Brain pericyte (primary cell): ENCODE data around the gene ABCC8.

Source experiments
- DNase-seq: peaks from one replicate; pipeline ENCODE4 v3.0.0-alpha.2; 2012; ENCODE audit warnings: low read depth, low spot score

The ABCC8 gene

DNA sequence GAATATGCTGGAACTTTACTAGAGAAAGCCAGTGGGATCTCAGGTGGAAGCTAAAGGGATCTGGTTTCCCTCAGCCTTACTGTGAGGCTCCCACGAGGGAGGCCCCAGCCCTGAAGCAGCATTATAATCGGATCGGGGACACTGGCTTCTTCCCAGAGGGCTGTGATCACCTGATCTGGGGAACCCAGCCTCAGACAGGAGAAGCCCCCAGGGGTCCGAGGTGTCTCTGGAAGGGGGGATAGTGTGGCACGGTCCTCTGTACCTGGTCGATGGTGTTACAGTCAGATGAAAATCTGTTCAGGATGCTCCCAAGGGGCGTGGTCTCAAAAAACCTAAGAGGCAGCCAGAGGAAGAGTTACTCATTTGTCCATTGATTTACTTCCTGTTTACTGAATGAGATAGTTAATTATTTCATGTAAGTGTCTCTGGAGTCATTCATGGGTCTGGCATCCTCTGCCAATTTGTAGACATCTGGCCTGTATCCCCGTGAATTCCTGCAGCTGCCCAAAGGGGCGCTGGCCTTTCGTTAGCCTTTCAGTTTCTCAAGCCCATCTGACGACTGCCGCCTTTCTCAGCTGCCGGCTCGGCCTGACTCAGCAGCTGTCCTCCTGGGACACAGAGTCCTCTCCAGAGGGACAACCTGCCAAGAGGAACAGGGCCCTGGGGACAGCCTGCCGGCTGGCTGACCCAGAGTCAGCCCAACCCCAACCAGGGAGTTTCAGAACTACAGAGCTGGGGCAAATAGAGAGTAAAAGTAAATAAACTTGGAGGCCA, 71.2 kb downstream of the ABCC8 start:
- no peak for DNase-seq

DNA sequence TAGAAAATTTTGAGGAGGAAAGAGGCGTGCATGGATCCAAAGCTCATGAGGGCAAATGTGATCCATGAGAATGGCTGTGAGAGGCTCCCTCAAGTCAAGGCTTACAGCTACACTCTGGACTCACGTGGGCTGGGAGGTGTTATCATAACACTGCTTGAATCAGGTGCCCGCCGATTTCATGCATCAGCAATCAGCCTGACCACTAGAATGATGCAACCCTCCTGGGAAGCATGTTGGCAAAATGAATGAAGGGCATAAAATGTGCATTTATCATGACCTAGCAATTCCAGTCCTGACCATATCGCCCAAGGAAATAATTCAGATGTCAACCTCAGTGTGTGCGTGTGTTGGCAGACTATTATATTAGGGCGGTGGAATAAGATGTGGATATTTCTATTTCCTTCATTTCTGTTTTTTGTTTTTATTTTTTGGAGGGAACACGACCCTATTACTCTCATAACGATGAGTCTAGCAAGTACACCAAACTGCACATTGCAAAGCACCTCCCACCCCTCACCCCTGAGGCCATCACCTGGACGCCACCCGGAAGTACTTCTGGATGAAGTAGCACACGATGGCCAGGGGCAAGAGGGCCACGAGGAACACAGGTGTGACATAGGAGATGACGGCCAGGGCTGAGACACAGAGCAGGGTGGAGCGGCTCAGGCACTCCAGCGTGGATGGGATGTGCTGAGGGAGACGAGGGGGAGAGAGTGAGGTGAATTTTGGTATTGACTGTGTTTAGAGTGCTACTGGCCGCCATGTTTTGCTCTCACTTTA, 72.5 kb downstream of the ABCC8 start:
- no peak for DNase-seq

DNA sequence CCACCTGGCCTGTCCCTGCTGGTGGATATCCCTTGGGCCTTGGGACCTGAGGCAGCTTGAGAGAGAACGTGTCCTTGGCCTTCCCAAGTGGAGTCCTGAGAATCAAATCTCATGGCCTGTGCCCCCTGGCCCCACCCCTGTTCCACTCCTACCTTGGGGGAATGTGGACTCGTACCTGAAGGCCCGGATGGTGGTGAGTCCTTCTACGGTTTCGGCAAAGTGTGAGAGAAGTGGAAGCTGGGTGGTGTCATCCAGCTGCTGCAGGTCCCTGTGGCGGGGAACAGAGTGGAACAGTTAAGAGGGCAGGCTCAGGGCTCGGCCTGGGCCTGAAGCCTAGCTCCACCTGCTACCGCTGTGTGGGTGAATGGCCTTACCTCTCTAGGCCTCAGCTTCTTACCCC, 74.2 kb downstream of the ABCC8 start:
- DNase-seq = no peak

DNA sequence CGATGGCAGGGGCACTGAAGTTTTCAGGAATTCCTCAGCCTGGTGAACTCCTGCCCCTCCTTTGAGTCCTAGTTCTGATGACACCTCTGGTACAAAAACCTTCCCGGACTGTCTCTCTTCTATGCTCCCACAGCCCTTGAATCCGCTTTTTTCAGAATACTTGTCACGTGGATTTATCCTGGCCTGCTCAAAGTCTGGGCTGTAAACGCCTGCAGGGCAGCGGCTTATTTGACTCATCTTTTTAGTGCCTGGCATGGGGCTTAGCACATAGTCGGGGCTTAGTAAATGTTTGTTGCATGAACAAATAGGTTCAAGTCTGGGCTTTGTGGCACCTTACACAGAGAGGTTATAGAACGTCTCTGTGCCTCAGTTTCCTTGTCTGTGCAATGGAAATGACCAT, 74.8 kb downstream of the ABCC8 start:
- DNase-seq = no peak

DNA sequence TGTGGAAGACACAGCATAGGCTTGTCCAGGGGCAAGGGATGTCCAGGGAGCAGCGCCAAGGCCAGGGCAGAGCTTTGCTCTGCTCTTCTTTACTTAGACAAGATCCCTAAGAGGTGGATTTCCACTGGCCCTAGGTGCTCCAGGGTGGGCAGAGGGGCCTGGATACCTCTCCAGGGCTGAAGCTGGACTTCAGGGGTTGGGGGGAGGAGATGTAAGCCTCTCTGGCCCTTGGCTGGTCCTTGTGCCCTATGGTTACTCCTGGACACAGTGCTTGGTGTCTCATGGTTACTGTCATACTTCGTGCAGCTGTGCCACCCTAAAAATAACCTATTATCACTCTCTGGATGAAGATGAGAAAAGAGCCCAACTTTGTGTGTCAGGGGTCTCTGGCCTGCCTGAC, 75.3 kb downstream of the ABCC8 start:
- DNase-seq = no peak

DNA sequence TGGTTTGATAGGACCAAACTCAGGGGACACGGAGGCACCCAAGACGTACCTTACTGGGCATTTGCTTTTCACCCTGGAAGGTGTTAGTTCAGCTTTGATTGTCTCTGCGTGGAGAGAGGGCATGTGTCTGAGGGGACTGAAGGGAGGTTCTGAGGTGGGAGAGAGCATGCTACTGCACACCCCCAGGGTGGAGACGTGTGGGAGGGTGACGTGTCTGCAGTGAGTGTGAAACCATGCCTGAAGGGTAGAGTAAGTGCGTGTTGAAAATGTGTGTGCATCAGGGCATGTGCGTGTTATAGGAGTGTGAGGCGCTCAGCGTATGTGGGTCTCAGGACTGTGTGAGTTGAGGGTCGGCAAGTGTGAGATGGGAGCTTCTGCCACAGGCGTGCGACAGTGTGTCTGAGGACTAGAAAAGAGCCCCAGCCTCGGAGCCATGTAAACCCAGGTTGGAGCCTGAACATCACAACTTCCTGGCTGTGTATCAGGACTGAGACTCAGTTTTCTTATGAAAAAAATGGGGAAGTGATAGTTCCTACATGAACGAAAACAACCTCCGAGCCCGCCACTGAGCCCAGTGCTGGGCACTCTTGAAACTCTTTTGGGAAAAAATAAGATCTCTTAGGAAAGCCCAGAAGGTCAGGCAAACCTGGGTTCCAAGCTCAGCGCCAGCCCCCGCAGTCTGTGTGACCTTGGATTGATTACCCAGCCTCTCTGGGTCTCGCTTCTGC, 76.4 kb downstream of the ABCC8 start:
- DNase-seq = no peak

DNA sequence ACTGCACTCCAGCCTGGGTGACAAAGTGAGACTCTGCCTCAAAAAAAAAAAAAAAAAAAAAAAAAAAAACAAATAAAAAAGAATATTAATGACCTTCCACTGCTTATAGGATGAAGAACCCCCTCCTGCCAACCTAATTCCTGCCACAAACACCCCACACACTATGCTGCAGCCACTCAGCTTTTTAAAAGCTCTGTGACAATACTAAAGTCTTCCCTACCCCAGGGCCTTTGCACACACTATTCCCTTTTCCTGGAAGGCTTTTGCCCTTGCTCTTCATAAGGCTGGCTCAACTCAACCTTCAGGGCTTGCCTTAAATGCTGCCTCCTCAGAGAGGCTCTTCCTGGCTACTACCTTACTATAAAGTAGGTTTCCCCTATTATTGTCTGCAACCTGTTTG, 77.4 kb downstream of the ABCC8 start:
- no peak for DNase-seq

DNA sequence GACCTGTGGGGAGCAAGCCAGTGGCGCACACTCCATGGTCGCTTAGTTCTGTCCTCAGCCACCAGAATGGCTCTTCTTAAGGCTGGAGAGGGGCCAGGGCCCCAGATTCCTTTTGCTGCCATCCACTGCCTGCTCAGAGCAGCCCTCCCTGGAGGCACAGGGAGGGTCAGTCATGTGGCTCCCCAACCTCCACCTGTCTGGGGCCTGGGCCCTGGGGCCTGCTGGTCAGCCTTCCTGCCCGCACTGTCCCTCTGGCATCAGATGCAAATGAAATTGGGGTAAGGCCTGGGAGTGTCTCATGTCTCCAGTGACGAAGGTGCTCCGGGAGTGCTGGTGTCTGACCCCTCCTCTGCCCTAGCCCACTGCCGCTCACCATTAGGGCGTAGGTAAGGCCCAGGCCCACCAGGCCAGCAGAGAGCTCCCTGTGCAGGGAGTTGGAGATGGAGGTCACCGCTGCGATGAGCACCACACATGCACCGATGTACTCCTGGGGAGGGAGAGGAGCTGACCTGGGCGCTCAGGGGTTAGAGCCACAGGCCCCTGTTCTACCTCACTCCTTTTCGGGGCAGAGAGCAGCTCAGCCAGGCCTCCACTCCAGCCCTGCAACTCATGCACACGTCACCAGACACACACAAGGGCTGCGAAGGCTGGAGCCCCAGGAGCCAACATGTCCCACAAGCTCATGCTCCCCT, 79.2 kb downstream of the ABCC8 start:
- no peak for DNase-seq

DNA sequence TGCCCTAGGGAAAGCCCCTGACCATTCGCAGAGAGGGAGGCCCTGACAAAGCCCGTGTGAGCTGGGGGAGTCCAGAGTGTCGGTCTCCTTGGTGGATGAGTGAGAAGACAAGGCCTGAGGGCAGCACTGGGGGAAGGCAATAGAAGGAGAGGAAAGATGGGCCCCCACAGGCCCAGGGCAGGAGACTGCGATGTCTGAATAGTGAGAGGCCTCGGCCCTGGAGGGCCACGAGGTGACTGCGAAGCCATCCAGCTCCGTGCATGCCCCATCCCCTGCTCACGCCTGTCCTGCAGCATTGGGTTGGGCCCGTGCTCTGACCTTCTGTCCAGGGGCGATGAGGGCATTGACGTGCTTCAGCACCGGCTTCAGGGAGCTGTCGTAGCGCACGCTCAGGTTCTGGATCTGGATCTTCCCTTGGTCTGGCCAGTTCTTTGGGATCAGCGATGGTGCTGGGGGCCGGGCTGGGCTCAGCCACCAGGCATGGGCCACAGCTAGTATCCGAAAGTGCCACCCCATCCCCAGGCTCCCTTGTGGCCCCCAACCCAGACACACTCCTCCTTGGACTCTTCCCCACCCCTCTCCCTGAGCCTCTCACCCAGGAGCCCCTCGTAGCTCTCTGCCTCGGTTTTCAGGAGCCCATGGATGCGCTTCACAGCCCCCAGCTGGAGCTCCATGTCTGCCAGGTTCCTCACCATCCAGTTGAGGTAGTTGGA, 79.9 kb downstream of the ABCC8 start:
- no peak for DNase-seq

DNA sequence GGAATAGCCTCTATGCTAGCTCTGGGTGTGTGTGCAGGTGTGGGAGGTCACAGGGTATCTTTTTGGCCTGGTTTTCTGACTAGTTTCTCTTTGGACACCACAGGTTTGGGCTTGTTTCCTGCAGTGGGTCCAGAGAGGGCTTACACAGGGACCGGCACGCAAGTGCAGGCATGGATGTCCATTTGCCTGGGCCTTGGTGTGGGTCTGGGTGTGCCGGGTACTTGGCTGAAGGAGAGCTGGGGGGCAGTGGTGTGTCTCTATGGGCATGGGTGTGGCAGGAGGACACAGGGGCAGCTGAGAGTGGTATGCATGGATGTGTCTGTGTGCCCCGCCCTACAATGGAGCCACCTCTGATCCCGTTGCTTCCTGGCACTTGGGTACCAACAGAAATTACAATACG, 80.7 kb downstream of the ABCC8 start:
- no peak for DNase-seq

DNA sequence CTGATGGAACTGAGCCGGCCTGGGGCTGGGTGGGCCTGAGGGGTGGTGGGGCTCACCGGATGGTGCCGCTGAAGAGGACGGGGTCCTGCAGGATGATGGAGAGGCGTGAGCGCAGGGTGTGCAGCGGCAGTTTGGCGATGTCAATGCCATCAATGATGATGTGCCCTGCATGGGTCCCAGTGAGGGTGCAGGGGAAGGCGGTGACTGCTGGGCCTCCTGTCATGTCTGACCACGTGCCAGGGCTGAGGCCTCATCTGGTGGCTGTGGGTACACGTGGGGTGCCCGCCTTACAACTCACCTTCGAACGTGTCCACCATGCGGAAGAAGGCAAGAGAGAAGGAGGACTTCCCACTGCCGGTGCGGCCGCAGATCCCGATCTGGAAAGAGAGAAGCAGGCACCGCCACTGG, 81.1 kb downstream of the ABCC8 start:
- DNase-seq = no peak

DNA sequence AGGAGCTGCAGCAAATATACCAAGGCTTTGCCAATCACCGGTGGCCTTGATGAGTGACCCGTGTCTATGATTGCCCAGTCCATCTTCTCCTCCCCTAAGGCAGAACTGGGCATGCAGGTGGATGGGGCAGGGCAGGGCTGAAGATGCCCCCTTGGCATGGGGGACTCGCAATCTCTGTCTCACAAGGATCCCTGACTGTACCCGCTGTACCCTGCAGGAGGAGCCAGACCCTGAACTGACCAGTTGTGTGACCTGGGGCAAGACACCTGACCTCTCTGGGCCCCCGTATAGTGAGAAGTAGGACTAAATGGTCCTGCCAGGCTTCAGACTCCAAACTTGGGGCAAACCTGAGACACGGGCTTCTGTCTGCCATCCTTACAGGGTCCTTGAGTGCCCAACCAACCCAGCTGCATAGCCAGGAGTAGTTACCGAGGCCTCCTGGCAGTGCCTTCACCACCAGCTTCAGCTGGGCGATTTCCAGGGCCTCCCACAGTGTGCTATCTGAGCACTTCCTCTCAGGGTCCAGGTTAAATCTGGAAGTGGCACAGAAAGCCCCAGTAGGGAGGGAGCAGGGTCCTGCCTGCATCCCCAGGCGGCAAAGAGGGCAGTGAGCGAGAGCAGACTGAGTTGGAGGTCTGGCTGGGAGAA, 81.8 kb downstream of the ABCC8 start:
- DNase-seq = no peak

DNA sequence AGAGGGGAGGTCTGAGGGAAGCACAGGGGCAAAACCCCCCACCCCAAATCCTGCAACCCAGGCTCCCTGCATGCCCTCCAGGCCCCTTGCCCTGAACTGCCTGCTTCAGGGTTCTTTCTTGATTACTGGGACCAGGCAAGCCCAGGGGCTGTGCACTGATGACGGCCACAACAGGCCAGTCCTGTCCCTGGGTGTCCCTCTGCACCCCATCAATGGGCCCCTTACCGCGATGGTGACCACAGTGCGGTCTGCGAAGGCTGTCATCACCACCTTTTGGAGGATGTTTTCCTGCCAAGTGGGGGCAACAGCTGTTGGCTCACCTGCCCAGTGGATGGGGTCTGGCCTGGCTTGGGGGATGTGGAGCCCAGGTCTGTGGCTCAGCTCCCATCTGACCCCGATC, 83.2 kb downstream of the ABCC8 start:
- no peak for DNase-seq

DNA sequence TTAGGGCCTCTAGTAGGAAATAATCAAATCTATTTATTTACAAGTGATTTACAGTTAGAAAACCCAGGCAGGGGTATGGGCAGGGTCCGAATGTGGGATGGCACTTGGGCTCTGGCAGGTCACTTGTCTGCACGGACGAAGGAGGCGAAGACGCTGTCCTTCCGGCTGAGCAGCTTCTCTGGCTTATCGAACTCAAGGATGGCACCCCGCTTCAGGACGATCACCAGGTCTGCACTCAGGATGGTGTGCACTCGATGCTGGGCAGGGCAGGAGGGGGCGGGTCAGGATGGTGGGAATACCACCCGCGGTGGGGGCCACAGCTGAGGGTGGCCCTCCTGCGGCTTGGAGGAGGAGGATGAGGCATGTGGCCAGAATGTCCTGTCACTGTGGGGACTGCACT, 83.8 kb downstream of the ABCC8 start:
- no peak for DNase-seq

DNA sequence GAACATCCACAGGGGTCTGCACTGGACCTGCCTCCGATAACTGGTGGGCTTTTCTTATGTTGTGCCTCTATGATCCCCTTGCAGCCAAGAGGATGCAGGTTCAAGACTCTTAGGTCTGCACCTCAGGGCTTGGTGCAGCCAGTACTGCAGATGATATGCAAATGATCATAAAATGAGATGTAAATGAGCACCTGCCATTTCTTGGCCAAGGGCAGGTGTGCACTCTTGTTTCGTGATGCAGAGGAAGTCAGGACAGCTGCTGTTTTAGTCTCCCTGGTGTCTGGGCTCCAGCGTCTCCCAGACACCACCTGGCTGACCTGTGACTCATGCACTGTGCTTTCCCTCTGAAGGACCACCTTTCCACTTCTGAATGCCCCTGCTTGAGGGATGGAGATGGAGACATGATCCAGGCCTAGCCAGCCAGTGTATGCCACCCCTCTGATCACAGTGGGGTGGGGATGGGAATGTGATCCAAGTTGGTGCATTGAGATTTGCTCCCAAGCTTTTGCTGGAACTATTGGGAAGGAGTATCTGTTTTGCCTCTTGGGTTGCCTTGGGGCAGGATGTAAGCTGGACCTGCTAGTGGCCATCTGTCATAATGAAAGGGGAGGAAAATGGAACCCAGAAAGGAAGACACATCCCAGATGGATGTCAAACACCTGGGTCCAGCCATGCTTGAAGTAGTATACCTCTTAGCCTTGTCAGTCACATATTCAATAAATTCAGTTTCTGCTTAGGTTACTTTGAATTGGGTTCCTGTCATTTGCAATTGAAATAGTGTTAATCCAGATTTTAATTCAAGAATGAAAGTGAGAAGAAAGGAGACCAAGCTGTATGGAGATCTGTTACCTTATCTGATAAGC, 84.9 kb downstream of the ABCC8 start:
- DNase-seq = no peak

DNA sequence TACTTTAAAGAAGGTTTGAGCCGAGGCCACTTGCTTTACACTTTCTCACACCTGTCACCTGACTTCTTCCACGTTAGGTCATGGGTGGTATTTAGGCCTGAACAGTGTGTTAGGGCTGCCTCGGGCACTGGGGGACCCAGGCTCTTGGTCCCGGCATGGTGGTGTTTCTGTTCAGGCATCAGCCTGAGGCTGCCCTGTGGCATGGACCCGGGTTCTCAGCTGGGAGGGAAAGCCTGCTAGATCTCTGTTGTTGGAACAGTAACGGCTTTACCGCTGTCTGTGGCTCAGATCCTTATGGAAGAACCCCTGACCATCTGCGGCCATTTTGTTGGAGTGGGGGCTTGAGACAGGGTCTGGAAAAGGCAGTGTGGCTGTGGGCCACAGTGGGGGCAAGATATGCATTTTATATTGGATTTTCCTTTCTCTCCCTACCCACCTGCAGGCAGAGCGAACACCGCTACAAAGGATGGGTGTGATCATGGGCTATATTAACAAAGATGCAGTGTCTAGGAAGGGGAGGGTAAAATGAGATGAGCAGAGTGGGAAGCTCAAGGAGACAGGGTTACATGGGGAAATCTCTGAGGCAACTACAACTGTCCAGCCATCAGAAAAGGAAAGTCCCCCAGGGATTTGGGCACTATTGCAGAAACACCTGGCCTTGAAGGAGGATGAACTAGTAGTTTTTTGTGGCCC, 86.5 kb downstream of the ABCC8 start:
- no peak for DNase-seq

DNA sequence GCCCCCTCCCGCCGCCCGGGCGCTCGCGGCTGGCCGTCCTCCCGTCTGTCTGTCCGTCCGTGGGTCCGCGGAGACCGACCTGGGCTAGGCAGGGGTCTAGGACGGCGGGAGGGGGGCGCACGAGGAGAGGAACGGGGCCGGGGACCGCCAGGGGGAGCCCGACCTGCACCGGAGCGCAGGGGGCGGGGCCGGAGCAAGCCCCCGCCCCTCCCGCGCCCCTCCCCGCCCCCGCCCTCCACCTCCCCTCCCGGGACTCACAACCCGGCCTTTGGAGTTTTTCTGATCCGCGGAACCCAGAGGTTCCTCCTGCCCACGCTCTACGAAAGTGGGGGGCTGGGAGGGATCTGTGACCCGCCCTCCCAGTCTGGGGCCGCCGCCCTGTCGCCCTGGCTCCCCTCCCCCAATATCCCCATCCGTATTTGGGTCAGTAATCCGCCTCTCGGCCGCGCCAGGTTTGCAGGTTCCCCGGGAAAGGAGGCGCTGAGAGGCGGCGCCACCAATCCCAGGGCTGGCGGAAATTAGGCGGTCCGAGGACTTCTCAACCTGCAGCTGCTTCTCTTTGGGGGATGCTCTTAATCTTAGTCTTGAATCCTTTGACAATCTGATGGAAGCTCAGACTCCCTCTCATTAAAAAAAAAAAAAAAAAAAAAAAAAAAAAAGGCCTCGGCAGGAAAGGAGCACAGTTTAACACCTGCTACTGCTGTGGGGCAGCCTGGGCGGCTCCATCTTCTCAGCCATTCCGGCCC, 87.3 kb downstream of the ABCC8 start:
- no peak for DNase-seq

DNA sequence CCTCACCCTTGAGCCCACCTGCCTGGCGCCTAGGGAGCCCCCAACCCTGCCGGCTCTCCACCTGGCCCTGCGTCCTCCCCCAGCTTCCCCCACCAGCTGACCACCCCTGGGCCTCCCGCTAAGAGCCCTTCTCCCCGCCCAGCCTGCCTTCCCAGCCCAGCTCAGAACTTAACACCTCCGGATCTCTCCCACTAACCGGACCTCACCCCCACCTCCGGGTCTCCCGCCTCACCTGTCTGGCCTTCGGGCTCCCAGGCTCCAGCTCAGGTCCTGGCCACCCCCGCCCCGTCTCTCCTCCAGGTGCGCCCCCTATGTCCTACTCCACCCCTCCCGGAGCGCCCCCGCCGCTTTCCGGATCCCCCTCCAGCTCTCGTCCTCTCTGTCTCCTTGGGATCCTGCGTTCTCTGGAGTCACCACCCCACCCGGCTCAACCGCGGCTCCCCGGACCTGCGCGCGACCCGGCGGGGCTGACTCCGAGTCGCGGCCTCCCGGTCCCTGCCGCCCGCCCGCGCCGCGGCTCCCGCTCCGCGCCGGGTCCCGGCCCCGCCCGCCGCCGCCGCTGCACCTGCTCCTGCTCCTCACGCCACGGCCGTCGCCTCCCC, 87.9 kb downstream of the ABCC8 start, which contains the start of gene KCNJ11:
TSS of gene KCNJ11 (minus strand) at position 51 of the 602 bp plus-strand sequence. CDS start 568 bp downstream, outside the sequence.
- DNase-seq = no peak
